HG02884 (cell line): ENCODE measurements around the gene GPC5.
"Not testable (repeated sequence)": the region's sequence is repeated elsewhere in the genome, so short reads cannot be mapped to it uniquely, and the experiment has no call there.

Experiments used
- ATAC-seq: cut with Tn5 transposase; IDR thresholded peaks from one replicate; pipeline ENCODE4 v1.9.1; 2021; ENCODE audit warnings: mild to moderate bottlenecking, moderate library complexity; ENCODE audit not compliant: unreplicated experiment

The GPC5 gene

DNA sequence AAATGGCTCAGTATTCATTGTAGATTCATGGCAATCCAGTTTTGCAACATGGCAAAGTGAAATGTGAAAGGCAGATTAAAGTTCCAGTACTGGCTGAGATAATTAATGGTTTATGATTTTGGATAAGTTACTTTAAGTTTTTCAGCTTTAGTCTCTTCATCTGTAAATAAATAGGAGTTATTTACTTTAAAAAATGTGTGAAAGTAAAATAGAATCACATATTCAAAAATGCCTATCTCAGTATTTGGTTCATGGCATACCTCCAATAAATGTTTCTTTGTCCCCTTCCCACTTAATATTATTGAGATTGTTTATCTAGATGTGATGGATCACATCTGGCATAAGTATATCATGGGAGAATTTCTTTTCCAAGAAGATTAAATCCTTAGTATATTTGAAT lies 426.0 kb downstream of the GPC5 start:
- no peak for ATAC-seq

- no peak for ATAC-seq
These were observed 427.1 kb downstream of the GPC5 start for GRCh38 chr13:91825516-91825915.

- ATAC-seq: no peak
These were observed 438.1 kb downstream of the GPC5 start for GRCh38 chr13:91836553-91836952.

GRCh38 chr13:91845612-91846011 lies 447.2 kb downstream of the GPC5 start:
- ATAC-seq: no peak

DNA sequence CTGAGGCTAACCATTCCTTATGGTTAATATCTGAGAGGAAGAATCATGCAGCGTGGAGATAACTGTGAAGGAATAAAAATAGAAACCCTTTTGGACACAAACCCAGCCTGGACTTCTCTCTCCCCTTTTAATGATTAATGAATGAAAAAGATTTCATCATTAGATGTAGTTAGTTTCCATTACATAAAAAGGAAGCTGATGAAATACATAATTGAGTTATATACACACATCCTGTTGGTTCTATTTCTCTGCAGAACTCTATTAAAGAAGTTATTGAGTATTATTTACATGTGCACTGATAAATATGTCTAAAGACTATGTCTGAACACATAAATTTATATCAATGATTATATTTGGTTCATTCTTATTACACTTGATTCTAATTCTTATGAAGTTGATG lies 465.3 kb downstream of the GPC5 start:
- no peak for ATAC-seq

DNA sequence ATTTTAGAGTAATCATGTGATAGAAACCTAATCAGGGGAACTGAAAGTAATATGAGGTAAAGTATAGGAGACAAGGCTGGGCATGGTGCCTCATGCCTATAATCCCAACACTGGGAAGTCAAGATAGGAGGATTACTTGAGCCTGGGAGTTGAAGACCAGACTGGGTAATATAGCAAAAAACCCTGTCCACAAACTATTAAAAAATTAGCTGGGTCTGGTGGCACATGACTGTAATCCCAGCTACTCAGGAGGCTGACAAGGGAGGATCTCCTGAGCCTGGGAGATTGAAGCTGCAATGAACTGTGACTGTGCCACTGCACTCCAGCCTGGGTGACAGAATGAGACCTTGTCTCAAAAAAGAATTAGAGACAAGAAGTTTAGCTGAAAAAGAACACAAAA lies 469.9 kb downstream of the GPC5 start:
- ATAC-seq: no peak

GRCh38 chr13:91878491-91878890 lies 480.1 kb downstream of the GPC5 start:
- no peak for ATAC-seq

DNA sequence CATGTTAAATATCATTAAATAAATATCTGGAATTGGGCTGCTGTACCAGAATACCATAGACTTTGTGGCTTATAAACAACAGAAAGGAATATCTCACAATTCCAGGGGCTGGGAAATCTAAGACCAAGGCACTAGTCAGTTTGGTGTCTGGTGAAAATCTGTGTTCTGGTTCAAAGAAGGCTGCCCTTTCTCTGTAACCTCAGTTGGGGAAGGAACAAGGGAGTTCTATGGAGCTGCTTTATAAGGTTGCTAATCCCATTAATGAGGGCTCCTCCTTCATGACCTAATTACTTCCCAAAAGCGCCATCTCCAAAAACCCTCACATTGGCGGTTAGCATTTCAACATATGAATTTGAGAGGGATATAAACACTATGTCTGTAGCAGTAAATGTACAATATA lies 480.9 kb downstream of the GPC5 start:
- ATAC-seq: no peak

- ATAC-seq: no peak
These were observed 484.5 kb downstream of the GPC5 start for GRCh38 chr13:91882918-91883317.

GRCh38 chr13:91889641-91890040 lies 491.2 kb downstream of the GPC5 start:
- ATAC-seq: no peak

DNA sequence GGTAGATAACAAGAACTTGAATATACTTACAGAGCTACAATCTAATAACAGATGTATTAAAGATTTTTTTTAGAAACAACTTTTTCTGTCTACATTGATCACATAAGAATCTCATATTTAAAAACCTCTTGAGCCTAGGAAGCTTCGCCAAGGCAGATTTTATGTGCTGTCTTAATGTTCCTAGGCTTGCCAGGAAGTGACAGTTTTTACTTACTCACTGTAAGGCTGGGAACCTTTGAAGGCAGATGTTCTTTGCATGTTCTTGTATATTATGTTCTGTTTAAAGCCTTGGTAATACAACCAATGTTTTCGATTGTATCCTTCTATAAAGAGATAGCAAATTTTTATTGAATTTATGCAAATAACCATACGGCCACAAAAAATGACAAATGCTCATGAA lies 492.7 kb downstream of the GPC5 start:
- no peak for ATAC-seq

DNA sequence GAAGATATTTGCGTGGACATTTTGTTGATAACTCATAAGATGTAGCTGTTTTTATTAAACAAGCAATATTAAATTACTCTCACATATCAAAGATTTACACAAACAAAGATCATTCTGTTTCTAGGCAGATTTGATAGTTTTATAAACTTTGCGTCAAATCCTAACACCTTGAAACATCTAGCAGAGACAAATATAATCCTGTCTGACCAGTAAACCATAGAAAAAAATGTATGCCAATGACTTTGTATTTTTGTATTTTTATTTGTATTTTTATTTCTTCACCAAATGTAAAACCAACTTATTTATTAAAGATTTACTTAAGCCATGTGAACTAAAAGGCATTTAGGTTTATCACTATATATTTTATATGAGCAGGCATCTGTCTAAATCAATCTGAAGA lies 494.6 kb downstream of the GPC5 start:
- no peak for ATAC-seq

- no peak for ATAC-seq
These were observed 495.9 kb downstream of the GPC5 start for GRCh38 chr13:91894316-91894715.

DNA sequence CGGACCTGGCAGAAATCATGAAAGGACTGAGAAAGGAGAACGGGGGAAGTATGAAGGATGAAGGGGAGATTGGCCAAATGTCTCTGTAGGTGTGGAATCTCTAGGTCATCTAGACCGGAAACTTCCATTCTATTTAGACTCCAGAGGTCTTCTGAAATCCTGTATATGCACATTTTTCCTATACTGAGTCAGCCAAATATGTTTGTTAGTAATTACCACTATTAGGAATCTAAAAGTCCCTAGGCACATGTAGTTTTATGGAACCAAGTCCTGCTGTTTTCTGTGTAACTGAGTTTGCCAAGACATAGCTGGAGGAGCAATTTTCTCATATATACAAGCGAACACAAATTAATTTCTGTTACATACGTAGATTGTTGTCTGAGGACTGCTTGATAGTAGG lies 498.1 kb downstream of the GPC5 start:
- no peak for ATAC-seq

GRCh38 chr13:91898986-91899385 lies 500.6 kb downstream of the GPC5 start:
- not testable (repeated sequence) for ATAC-seq

DNA sequence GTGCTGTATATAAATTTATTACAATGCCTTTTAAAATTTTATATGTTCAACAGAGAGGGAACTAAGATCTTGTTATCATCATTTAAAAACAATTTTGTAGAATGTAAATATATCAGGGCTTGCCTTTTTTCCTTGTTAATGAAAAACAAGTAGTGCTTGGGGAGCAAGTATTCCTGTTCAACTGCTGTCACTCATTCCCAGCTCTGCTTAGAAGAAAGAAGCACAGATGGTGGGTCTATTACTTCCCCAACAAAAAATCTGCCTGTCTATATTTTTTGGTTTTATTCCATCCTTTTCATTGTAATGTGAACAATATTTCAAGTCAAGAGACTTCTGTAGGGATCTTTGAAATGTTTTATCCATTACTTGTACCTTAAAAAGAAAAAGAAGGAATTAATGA lies 503.9 kb downstream of the GPC5 start:
- no peak for ATAC-seq

GRCh38 chr13:91904005-91904404 lies 505.6 kb downstream of the GPC5 start:
- ATAC-seq: peak; percentile 72

GRCh38 chr13:91904597-91904996 lies 506.2 kb downstream of the GPC5 start:
- peak; percentile 78 for ATAC-seq

DNA sequence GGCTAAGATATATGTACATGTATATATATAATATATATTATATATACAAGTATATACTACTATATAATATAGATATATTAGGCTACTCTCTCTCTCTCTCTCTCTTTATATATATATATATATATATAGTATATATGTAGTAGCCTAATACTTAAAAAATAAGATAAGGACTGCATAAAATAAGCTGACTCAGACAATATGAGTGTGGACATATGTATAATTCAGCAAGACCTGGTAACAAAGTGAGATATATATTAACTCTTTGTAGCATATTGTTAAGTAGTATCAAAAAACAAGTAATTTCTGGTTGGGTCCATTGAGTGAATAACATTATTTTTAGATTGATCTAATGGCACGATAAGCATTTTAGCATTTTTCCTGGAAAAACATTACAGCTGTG lies 509.0 kb downstream of the GPC5 start:
- no peak for ATAC-seq

DNA sequence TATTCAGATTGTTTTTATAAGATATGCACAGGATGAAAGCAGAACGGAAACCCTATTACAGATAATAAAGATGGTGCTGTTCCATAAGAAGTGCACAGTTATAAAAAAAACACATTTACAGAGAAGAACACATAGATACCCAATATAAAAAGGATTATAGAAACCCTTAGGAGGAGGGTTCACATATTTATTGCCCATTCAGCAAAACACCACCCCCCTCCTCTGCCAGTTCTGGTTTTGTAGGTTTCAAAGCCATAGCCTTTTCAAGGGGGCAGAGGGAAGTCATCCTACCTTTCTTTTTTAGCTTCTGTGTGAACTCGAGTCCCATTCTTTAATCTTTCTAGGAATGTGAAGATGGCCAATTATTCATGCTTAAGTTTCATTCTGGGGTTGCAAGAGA lies 511.2 kb downstream of the GPC5 start:
- ATAC-seq: no peak

- ATAC-seq: no peak
These were observed 524.7 kb downstream of the GPC5 start for GRCh38 chr13:91922969-91923592.

GRCh38 chr13:91930687-91931086 lies 532.3 kb downstream of the GPC5 start:
- no peak for ATAC-seq

GRCh38 chr13:91934354-91934753 lies 535.9 kb downstream of the GPC5 start:
- no peak for ATAC-seq
